SKM-1 (cell line): ENCODE measurements around the gene ITGB4.
A peak's percentile ranks its signal among the peaks of the same experiment; 100 is the strongest.

Experiments used
- DNase-seq: peaks from one replicate; lab custom pipeline; 2025; ENCODE audit not compliant: unreplicated experiment; lab: John Stamatoyannopoulos, UW

Gene ITGB4

DNA sequence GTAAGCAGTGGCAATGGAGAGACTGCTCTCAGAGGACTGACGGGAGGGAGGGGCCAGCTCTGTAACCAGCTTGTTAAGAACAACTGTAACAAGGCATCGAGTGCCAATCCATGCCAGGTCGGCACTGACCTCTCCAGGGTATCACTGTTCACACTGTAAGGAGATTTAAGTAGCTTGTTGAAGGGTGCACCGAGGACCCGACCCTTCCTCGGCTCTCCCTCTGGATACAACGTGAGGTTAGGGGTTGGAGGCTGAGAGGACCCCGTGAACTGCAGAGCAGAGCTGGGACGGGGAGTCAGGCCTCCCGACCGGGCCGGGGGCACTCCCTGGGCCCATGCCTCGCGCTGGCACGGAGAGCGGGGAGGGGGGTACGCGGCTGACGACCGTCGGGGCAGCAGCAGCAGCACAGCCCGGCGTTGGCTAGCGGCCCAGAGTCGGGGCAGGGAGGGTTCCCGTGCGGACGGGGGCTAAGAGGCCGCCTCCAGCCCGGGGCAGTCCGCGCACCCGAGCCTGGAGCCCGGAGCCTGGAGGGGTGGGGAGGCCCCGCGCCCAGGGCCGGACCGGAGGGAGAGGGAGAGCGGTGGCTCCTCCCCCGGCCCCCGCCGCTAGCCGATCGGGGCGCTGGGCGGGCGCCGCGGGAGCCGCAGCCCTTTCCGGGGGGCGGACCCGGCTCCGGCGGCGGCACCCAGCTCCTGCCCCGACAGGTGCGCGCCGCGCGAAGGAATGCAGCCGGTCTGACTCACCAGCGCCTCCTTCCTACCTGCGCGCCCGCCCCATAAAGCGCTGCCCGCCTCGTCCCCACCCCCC, at the start of gene ITGB4:
Gene ITGB4, plus strand, starts transcription at position 804 of the 807 bp plus-strand sequence. CDS start 3,245 bp downstream, outside the sequence.
- DNase-seq, result no peak

DNA sequence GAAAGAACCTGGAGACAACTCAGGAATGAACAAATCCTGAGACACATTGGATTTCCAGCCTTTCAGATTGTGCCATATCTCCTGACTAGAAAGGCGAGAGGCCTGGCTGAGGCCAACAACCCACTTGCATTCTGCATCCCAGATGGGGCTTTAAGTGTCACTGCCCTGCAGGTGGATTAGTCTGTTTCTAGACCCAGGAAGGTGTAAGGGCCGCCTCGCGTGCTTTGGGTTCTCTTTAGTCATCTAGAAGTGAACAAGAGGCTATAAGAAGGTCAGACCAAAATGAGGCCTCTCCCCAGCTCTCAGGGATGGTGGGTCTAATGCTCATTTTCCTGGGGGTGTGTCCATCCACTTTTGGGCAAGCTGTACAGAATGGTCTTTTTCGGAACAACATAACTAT, 49.2 kb upstream of the ITGB4 start:
- no peak for DNase-seq

DNA sequence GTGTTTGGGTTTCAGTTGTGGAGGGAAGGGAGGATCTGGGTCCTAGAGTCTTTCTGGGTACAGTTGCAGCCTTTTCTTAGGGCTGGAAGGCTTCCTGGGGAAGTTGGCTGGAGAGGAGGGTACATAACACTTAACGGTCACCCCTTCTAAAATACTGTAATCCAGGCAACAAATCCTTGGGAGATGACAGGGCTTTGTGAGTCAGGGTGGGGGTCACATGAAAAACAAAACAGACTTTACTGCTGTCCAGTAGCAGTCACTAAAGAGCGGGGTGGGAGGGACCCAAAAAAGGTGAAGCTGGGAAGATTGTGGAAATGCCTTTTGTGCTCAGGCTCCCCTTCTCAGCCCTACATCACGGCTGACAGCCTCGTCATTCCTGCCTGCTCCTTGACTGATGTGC, 47.8 kb upstream of the ITGB4 start:
- DNase-seq, result no peak

DNA sequence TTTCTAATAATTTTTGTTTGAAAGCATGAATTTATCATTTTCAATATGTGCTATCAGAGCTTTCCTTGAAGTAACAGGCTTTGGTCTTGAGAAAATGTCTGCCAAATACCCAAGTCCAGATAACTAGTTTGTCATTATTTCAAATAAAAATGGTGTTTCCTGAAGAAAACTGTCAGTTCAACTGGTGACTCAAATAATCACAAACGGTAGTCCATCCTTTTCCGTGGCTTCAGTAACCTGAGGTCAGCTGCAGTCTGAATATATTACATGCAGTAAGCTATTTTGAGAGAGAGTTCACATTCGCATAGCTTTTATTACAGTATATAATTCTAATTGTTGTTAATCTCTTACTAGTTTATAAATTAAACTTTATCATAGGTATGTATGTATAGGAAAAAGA, 44.8 kb upstream of the ITGB4 start:
- DNase-seq, result no peak

DNA sequence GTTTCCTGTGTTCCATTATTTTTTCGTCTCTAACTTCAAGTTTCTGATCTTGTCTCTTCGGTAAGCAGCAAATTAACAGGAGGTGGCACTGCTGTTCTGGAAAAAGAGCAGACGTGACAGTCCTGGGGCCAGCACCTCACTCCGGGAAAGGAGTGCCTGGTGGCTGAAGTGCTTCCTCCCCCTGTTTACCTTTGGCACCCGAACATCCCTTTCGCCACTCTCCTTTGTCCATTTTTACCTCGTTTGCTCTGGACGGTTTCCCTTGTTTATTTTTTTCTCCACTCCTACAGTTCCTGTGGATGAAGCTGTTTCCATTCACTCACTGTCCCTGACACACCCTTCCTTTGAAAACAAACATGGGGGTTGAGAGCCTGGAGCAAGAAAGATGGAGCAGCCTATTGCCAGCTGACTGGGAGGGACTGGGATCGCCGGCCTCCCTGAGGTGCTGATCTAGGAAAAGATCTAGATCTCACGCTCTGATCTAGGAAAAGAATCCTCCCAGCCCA, 41.5 kb upstream of the ITGB4 start:
- no peak for DNase-seq

DNA sequence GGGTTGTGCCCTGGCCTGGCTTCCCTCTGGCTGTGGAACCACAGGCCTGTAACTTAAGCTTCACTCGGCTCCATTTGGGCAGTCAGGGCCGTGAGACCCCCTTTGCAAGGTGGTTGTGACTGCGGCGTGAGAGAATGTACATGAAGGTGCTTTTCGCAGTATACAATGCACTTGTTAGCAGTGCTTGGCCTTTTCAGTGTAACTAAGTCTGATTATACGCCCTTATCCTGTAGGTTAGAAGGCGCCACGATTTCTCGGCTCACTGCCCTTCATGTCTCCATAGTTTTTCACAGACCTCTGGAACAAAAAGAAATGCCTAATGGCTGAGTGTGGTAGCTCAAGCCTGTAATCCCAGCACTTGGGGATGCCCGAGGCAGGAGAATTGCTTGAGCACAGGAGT, 40.8 kb upstream of the ITGB4 start:
- DNase-seq, result no peak

DNA sequence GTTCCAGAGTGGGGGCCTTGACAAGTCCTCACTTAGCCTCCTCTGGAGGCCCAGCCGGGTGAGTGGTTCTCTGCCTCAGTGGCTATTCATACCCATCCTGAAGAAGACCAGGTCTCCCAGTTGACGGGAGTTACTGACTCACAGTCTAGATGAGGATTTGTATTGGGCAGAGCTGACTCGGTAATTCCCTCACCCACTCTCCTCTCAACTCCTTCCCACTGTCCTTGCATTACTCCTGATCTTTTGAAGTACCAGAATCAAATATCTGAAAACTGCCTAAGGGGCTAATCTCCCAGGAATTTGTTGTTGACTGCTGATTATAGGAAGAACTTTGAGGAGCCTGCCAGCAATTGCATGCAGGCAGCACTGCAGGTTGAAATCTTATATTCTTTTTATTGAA, 40.0 kb upstream of the ITGB4 start:
- no peak for DNase-seq

DNA sequence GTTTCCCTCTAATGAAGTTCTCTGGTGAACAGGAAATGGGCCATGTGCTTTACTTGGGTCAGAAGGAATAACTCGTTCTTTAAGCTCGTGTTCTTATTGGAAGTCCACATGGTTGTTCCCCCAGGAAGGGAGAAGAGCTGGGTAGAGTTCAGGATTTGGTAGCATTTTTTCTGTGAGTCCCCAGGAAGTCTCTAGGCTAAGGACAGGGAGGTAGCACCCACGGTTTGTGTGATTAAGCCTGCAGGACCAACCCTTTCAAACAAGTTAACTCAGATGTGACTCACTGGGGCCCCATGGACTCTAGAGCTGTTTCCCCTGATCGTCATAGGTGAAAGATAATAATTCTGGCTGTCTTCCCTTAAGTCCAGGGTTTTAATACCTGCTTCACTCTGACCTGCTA, 37.7 kb upstream of the ITGB4 start:
- no peak for DNase-seq

DNA sequence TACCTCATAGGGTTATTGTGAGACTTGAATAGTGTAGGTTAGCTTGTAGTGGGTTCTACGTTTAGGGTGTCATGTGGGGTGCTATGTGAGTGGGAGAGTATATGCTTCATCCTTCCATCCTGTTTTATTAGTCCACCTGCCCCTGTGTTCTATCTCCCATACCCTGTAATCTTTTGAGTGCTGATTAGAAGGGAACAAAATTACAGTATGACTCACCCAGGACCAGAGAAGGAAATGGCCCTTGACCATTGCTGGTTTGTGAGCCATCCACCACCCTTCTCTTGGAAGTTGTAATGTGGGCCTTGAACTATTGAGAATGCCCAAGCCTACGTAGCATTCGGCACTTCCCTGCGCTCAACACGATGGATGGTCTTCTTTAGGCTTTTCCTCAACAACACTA, 37.0 kb upstream of the ITGB4 start:
- no peak for DNase-seq

DNA sequence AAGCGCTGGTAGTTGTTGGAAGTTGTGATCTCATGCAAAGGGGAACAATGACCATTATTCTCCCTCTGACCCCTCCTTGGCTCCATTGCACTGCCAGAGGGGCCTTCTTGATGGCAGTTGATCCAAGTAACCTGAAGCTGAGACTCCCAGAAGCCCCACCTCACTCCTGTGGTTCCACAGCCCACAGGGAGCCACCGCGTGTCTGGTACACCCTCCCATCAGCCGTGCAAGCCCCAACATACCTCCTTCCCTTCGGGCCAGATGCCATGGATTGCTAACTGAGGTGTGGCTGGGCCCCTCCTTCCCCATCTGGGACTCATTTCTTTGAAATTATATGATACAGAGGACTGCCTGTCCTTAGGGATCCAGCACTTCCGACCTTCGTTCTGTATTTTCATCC, 36.3 kb upstream of the ITGB4 start:
- DNase-seq, result no peak

DNA sequence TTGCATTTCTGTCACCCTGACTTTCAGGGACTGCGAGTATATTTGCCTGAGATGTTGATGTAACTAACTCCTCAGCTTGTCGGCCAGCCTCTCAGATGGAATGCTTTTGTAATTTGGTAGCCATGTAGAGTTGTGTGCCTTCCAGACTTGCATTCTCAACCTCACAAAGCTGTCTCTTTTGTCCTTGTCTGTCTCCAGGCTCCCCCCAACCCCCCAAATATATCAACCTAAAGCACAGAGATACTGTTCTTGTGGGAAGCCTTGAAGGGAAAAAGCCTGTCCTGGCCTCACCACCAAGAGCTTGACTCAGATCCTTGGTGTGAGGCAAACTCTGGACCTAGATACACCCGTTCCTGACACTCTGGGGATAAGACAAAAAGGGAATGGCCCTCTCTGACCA, 35.8 kb upstream of the ITGB4 start:
- DNase-seq, result no peak

DNA sequence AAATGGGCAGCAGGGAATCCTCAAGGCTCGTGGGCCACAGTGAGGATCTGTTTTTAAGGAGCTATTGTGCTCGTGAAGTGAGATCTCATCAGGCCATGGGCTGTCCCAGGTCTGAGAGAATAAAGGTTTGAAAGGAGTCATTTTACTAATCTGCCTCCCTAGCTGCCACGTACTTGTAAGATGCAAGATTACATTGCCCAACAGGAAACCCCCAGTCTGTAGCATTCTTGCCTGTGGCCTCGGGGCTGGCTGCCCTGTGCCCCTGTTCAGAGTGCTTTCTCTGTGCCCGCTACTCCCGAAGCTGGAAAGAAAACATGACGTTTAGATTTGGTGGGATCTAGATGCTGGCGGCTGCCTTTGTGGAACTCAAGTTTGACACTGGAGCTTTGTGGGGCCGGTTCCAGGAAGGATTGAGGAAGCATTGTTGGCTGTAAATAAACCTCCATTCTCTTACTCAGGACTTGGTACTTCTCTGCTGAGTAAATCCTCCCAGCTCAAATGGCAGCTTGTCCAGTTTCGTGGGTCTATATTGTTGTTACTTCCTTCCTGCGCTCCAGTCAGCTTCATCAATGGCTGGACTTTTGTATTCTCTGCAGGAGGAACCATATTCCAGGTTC, 32.9 kb upstream of the ITGB4 start:
- DNase-seq, result peak; percentile 20

DNA sequence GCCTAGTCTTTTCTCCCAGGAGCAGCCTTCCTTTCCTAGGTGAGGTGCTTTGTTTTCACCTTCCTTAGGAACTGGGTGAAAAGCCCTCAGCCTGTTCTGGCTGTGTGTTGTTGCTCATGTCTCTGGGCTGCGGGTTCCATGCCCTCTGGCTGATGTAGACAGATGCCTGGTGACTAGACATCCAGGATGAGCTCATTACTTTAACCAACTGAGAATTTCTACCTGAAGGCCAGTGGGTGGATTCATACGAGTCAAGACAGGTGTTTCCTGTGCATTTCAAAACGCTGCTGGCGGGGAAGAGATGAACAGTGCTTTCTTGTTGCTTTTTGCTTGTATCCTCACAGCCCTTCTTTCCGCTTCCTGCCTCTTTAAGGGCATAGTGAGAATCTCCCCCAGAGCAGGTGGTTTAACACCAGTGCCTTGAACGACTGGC, 31.8 kb upstream of the ITGB4 start:
- DNase-seq, result no peak

DNA sequence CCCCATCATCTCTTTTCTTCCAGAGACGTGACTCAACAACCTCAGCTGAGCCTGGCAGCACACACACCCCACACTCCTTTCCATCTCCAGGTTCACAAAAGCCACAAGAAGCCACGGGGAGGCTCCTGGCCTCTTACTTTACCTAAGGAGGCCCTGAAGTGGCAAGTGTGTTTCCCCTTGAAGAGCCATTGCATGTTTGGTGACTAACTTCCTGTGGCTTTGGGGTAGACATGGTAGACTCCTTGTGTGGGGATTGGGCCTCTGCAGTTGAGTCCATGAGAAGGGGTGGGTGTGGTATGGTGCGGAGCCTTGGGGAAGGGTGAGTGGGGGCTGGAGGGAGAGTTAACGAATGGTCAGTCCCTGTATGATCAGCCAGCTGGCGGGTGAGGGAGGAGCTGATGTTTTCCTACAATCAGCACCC, 29.9 kb upstream of the ITGB4 start:
- no peak for DNase-seq

DNA sequence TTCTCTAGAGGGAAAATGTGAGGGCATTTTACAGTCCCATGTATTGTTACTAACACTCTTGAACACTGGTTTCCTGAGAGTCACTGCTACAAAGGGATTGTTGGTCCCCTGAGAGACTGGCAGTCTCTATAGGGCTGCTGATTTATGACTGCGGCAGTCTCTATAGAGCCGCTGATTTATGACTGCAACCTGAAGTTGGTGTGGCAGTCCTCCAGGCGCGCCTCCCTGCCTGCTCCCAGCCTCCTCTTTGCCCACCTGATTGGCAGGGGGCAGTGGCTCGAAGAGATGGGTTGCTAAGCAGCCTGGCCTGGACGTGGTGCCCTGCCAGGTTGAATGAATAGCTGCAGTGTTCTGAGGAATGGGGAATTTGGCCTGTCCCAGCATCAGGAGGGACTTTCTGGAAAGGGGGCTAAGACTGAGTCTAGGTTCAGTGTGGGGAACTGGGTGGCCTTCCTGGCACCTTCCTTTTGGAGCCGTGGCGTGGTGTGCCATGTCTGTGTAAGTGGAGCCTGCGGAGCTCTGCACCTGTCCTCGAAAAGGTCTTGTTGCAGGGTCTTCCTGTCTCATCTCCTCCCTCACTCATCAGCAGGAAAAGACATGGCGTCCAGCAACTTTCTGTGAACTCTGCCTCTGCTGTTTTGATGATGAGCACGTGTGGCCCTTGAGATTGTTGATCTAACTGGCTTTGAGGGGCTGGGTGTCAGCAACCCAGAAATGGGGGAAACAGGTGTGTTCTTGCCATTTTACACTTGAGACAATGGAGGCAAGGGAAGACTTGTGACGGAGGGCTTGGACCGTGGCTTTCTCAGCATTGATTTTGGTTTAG, 29.2 kb upstream of the ITGB4 start:
- DNase-seq, result no peak

DNA sequence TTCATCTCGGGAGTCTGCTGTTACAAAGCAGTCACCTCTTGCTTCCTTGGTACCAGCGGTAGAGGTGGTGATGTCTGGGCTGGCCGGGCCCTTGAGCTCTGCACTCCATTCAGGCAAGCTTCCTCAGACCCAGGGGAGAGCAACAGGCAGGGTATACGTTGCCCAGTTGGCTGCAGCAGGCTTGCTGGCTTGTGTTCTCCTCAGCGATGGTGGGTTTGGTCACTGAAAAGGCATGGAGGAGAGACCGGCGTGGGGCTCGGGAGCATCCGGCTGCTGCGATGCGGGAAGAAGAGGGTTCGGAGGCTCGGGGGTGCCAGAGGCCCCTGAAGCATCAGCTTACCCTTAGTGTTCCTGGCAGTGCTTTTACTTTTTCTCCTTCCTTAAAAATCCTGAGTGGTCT, 28.3 kb upstream of the ITGB4 start:
- DNase-seq, result no peak

DNA sequence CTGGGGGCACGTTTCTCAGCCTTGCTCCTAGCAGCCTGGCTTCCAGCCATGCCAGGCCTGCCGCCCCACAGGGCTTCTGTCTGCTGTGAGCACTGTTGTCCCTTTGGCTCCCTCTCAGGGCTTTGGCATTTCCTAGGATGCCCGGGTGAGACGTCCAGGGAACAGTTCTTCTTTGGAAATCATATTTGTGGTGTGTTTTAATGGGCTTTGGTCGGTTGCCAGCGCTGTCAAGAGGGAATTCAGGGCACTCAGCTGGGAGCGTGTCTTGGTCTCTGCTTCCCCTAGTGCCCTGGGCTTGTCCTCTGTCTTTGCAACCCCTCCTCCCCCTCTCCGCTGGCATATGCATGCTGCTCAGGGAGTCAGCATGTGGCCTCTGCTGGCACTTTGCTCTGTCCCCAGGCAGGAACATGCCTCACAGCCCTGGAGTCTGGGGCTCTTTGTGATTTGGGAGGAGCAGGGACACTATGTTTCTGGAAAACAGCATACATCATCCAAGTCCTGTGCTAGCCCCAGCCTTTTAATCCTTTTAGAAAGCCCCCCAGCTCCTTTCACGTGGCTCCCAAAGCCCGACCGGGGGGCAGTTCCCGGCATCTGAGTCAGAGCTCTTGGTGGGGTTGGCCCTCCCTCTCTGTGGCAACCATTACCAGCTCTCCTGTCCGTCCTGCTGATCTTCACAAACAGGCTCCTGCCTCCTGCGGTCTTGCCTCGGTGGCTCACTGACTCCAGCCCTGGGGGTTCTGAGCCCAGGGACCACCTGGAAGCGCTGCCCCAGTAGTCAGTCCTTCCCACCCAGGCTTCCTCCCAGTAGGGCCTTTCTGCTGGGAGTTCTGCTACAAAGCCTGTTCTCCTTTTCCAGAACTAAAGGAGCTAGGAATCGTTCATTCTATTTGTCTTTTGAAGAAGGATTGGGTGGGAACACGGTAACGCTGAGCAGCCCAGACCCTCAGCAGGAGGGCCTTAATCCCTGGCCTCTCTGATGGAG, 27.5 kb upstream of the ITGB4 start:
- no peak for DNase-seq

DNA sequence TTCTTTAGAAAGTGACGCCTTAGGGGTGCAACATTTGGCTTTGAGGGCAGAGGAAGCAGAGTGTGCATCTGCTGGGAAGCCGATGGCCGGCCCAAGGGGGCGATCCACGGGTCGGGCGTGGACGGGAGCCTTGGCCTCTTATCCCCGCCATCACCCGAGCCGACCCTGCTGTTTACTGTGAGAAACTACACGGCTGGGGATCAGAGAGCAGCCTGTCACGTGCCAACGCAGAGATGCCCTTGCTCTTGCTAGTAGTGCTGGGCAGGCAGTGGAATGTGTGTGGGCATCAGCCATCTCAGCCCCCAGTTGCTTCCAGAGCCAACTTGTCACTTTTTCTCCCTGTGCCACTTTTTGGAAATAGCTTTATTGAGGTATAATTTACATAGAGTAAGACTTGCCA, 26.7 kb upstream of the ITGB4 start:
- DNase-seq, result no peak

DNA sequence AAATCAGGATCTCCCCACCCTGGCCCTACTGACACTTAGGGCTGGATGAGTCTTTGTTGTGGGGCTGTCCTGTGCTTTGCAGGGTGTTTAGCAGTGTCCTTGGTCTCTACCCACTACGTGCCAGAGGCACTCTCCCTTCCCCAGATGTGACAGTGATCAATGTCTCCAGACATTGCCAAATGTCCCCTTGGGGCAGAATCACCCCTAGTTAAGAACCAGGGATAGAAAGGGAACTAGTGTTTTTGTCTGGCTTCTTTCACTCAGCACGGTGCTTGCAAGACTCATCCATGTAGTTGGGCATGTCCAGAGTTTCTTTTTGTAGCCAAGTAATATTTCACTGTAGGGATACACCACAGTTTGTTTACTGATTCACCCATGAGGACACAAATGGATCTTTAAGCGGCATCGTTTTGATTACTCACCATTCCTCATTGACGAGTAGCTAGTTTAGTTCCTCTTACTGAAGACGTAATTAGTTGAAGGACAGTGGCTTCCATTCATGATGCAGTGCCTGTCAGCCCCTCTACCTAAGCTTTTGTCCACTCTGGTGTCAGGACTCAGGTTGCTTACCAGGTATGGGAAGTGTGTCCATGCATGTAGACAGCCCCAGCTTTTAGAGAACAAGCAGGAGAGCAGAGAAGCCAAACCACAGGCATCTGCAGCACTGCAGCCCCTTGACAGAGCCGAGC, 26.0 kb upstream of the ITGB4 start:
- DNase-seq, result no peak

DNA sequence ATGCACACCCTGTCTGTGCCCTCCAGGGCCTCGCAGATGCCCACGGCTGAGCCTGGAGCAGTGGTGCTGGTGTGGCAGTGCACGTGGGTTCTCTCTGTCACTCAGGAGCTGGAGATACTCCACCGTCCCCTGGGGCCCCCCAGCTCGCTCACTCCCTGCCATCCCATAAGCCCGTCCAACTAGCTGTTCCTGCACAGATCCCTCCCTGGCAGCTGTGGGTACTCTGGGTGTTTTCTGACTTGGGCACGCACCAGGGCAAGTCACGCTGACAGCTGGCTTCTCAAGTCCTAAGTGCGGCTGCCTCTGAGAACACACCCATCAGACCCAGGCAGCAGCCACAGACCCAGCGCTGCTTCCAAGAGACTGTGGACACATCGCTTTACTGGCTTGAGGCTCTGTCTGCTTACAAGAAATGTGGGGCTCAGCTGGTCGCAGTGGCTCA, 25.4 kb upstream of the ITGB4 start:
- no peak for DNase-seq
